Mononuclear cell (primary cell): ENCODE measurements around the gene VPS26C. TPM values are rescaled to one million over a fixed set of nuclear protein-coding genes. Genes with fewer than 3 reads are reported as not detected.

Source experiments
- H3K27me3 ChIP-seq: 2 replicates; pipeline ENCODE4 v1.6.0; 2011; ENCODE audit warnings: low read length, control low read depth; ENCODE audit not compliant: insufficient read depth
- H3K4me1 ChIP-seq: 2 replicates; pipeline ENCODE4 v1.5.1; 2011; ENCODE audit warnings: mild to moderate bottlenecking, low read length, control low read depth; ENCODE audit not compliant: insufficient read depth
- H3K4me3 ChIP-seq: 2 replicates; pipeline ENCODE4 v1.5.1; 2011; ENCODE audit warnings: mild to moderate bottlenecking, low read length, moderate library complexity
- H3K9me3 ChIP-seq: 2 replicates; pipeline ENCODE4 v1.5.1; 2011; ENCODE audit warnings: low read depth, mild to moderate bottlenecking, control low read depth, low read length
- total RNA-seq: library from RNA; depleted of rRNA; stranded (reverse); fragments of >200 nt; gene quantifications from one replicate; pipeline ENCODE4 v1.2.3, GENCODE V29; 2012

Gene VPS26C
- total RNA-seq, 1 donor, result 57.3 TPM

DNA sequence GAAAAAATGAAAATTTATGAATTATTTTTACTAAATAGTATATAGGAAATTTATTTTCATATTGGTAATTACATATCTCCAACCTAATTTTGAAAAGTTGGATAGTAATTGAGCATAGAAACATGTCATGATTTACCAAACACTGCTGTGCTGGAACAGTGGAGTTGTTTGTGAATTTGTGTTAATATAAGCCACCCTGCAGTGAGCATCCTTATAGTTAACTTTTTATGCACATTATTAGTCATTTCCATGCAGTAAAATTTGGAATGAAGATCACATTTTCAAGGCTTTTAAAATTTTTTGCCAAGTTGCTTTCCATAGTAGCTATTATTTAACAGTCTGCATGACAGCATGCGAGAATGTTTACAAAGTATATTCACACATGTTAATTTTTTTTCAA is 78.3 kb downstream of the VPS26C start:
- no peaks in the 10 kb centered on the region for H3K27me3 ChIP-seq
- H3K4me1 ChIP-seq, result no peaks in the 10 kb centered on the region
- H3K4me3 ChIP-seq, result no peak overlapping the region
- no peaks in the 10 kb centered on the region for H3K9me3 ChIP-seq

- Histone ChIP-seq H3K27me3 (no peaks in the 10 kb centered on the region), H3K4me1 (no peaks in the 10 kb centered on the region), H3K4me3 (no peak overlapping the region), H3K9me3 (no peaks in the 10 kb centered on the region)
These were observed 80.2 kb downstream of the VPS26C start for GRCh38 chr21:37186983-37187382.

DNA sequence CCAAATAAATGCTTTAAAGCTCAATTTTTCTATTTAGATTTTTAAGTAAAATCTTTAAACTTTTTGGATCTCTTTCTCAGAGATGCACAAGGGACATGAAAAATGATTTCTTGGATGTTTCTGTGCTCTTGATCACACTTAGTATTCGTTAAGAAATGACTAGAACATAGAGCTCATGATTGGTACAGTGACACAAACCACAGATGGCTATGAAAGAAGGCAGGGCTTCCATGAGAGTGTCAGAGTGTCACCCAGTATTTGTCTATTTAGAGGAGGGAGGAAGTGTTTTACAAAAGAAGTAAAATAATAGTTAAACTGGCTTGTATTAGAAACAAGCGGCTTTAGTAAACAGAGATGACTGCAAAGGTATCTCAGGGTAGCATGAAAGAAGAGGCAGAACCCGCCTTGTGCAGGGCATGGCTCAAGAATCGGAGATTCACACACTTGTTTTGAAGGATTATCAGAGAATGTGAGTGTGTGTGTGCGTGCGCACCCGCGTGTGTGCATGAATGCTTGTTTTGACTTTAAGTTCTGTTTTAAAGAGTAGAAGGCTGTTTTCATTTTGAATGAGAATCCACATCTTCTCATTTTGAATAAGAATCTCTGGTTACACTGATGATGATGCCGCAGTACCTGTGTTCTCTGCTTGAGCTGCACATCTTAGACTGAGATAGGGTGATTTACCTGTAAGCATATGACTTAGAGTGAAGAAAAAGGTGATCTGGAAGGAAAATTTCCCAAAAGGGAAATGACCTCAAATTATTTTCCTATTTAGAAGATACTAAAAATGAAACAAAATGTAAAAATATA is 82.1 kb downstream of the VPS26C start:
- H3K27me3 ChIP-seq, result no peaks in the 10 kb centered on the region
- H3K9me3 ChIP-seq, result no peaks in the 10 kb centered on the region
- H3K4me3 ChIP-seq, result no peak overlapping the region
- no peaks in the 10 kb centered on the region for H3K4me1 ChIP-seq

- H3K9me3 ChIP-seq, result no peaks in the 10 kb centered on the region
- H3K27me3 ChIP-seq, result no peaks in the 10 kb centered on the region
- no peaks in the 10 kb centered on the region for H3K4me1 ChIP-seq
- no peak overlapping the region for H3K4me3 ChIP-seq
These were observed 83.4 kb downstream of the VPS26C start for GRCh38 chr21:37183749-37184148.

DNA sequence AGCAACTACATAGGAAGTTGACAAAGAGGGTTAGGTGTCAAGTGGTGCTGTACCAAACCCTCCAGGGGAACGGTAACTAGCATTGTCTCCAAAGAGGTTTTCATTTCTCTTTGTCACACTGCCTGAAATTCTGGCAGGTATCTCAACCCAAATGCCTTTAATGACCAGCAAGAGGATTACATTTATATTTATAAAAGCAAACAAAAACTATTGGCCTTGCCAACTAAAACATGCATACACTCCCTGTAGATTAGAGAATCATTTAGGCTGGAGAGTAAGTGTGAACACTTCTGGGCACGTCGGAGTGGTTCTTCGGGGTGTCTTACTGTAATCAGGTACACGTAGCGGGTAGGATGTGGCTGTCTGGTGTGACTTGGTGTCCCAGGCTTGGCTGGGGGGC is 84.9 kb downstream of the VPS26C start:
- Histone ChIP-seq H3K4me1 (no peaks in the 10 kb centered on the region), H3K4me3 (no peak overlapping the region), H3K27me3 (no peaks in the 10 kb centered on the region), H3K9me3 (no peaks in the 10 kb centered on the region)

DNA sequence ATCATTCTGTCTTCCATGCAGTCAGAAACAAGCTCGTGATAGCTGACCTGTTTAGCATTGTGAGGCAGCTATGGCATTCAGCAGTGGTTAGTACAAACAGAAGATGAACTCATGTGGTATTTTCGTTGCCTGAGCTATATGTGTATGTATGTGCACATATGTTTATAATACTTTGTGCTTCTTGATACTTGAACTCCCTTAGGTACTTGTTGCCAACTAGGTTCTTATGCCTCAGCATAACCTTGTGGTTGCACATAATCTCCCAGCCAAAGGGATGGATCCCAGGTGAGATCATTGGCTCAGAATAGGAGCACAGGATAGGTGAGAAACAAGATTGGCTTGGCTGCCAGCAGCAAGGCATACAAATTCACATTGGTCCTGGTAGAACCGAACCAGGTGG is 86.1 kb downstream of the VPS26C start:
- Histone ChIP-seq H3K4me3 (no peak overlapping the region), H3K4me1 (no peaks in the 10 kb centered on the region)

DNA sequence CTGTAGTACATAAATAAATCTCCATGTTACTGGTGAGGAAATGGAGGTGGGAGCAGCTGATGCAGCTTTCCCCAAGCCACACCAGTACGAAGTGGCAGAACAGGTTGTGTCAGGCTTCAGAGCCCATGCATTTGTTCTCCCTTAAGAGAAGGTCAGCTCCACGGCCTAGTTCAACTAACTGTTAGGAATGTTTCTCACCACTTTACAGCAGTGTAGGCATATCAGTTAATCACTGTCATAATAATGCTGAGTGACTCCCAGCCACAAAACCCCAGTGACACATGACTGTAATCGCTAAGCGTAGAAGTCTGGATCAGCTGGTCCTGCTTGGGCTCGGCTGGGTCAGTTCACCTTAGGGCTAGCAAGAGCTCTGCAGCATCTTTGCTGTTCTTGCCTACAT is 90.4 kb downstream of the VPS26C start:
- Histone ChIP-seq H3K4me3 (no peak overlapping the region), H3K27me3 (no peaks in the 10 kb centered on the region), H3K4me1 (no peaks in the 10 kb centered on the region), H3K9me3 (no peaks in the 10 kb centered on the region)

More for the DNA sequence above, 86.1 kb downstream of the VPS26C start:
- H3K27me3 ChIP-seq, result no peaks in the 10 kb centered on the region
- H3K9me3 ChIP-seq, result no peaks in the 10 kb centered on the region

Other genes with a start within 250 kb of the VPS26C start
- 4.9 TPM for gene PIGP, start 194.3 kb downstream of the VPS26C start, total RNA-seq
- gene TTC3, start 194.1 kb downstream of the VPS26C start, total RNA-seq, result 165 TPM
- gene DYRK1A, start 99.4 kb upstream of the VPS26C start, total RNA-seq, result 316 TPM